LNCaP clone FGC (cell line): ENCODE data around the gene RAG2.

ENCODE experiments used
- DNase-seq: peaks from one replicate; pipeline ENCODE4 v3.0.0-alpha.2; 2011; ENCODE audit warnings: low read depth
- H3K4me3 ChIP-seq: 2 replicates; pipeline ENCODE4 v1.5.1; 2011; ENCODE audit warnings: mild to moderate bottlenecking, low read depth, low read length, control low read depth
- TF ChIP-seq, protein P1 (sequence below): IDR thresholded peaks from 2 replicates; pipeline ENCODE4 v1.5.1; 2012; ENCODE audit warnings: mild to moderate bottlenecking; ENCODE audit not compliant: control insufficient read depth, insufficient read depth; ENCODE audit errors: extremely low read depth

Gene RAG2

GRCh38 chr11:36569095-36569494 lies 28.9 kb downstream of the RAG2 start:
- H3K4me3 ChIP-seq = no peak overlapping the region
- TF ChIP-seq, protein P1, sequence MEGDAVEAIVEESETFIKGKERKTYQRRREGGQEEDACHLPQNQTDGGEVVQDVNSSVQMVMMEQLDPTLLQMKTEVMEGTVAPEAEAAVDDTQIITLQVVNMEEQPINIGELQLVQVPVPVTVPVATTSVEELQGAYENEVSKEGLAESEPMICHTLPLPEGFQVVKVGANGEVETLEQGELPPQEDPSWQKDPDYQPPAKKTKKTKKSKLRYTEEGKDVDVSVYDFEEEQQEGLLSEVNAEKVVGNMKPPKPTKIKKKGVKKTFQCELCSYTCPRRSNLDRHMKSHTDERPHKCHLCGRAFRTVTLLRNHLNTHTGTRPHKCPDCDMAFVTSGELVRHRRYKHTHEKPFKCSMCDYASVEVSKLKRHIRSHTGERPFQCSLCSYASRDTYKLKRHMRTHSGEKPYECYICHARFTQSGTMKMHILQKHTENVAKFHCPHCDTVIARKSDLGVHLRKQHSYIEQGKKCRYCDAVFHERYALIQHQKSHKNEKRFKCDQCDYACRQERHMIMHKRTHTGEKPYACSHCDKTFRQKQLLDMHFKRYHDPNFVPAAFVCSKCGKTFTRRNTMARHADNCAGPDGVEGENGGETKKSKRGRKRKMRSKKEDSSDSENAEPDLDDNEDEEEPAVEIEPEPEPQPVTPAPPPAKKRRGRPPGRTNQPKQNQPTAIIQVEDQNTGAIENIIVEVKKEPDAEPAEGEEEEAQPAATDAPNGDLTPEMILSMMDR = no peak
- DNase-seq = no peak

- no peak for DNase-seq
- H3K4me3 ChIP-seq = no peak within 1 kb of the TSS
- TF ChIP-seq, protein P1 = no peak
Observed at GRCh38 chr11:36567694-36568093, 30.3 kb downstream of the RAG2 start, which contains the start of gene RAG1. Gene RAG1, plus strand, starts transcription at chr11:36568007. Its CDS starts 5,298 bp downstream, at chr11:36573305.

DNA sequence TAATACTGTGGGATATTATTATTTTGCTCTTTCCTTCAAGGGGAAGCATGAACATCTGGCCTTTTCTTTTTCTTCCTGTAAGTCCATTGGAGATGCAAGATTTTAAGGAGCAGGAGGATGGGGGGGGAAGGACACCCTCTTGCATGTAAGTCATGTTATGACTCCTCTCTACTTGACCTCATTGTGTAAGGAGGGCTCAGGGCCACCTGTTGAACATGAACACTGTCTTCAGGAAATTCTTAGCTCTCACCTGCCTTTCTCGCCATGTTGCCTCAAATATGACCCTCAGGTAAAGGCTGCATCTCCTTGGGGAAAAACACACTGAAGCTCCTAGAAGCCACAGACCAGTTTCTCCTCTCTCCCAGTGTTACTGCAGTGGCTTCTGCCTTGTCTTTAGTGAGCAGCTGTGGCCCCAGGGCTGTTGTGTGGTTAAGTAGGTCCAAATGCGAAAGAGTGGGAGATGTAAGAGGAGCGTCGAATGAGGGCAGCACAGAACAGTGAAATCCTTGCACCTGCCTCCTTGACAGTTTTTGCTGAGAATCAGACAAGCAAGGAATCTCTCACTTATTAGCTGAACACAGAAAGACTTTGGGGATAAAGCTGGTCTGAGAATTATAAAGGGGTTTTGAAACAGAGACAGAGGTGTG lies 31.5 kb downstream of the RAG2 start:
- no peak for DNase-seq
- TF ChIP-seq, protein P1 = peak; percentile 50
- H3K4me3 ChIP-seq = no peak overlapping the region

DNA sequence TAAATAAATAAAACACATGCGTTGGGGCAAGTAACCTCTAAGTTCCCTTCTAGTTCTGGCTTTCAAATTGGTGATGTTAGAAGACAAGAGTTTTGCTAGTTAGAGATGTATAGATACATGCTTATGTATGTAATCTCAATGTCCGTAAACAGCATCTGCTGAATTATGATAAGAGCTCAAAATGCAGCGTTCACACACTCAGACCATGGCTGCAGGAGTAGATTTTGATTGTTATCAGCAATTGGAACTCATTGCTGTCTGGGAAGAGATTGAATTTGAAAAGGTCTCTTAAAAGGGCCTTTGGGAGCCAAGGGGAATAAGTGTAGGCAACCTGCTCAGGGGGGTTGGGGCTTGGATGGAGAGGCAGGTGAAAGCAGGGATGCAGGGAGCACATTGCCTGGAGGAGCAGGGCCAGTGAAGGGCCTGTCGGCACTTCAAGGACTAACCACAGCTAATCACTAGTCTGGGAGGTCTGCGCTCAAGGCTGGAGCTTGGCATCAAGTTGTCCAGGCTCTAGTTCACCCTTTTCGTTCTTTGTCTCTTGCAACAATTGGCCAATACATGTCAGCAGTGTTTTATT lies 32.9 kb downstream of the RAG2 start:
- H3K4me3 ChIP-seq = no peak overlapping the region
- TF ChIP-seq, protein P1 = no peak
- no peak for DNase-seq

DNA sequence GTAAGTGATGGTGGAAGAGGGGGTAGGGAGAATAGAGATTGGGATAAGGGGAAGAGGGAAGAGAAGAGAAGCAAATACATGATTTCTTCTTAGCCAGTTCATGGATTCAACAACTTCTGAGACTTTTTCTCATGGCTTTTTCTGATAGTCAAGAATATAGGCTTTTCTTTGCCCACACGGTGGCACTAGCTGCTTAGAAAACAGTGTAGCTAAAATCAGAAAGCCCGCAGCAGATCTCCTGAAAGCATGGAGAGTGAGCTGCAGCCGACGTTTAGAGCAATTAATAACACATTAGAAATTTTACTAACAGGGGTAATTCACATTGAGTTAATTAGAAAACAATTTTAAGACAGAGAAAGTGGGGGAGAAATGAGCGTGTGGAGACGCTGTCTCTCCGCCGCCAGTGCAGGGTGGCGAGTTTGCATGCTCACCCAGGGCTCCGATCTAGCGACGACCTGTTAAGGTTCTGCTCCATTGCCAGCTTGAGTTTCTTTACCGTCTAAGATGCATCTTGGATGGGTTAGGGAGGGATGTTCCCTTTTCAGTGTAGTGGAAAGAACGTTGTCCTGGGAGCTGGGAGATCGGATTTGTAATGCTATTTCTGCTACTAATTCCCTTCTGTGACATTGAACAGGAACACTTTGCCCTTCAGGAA lies 33.5 kb downstream of the RAG2 start:
- H3K4me3 ChIP-seq = peak overlapping the region; percentile 19; the same call in 1 of the 2 replicates
- DNase-seq = peak; percentile 17
- TF ChIP-seq, protein P1 = peak; percentile 69

DNA sequence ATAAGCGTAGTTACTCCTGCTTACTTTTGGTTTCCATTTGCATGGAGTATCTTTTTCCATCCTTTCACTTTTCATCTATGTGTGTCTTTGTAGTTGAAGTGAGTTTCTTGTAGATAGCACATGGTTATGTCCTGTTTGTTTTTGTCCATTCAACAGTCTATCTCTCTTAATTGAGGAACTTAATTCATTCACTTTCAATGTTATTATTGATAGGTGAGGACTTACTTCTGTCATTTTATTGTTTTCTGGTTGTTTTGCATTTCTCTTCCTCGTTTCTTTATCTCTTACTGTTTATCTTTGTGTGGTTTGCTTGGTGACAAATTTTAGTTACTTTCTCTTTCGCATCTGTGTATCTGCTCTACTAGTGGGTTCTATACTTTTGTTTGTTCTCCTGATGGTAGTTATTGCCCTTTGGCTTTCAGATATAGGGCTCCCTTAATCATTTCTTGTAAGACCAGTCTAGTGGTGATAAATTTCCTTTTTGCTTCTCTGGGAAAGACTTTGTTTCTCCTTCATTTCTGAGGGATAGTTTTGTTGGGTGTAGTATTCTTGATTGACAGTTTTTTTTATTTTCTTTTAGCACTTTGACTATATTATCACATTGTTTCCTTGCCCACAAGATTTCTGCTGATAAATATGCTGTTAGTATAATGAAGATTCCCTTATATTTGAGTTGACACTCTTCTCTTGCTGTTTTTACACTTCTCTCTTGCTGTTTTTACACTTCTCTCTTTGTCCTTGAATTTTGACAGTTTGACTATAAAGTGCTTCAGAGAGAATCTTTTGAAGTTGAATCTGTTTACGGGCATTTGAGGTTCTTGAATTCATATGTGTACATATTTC lies 39.2 kb downstream of the RAG2 start:
- TF ChIP-seq, protein P1 = no peak
- no peak for DNase-seq
- H3K4me3 ChIP-seq = no peak overlapping the region
